KOPT-K1 (cell line): ENCODE data around the gene CAPN5.
"Not testable (repeated sequence)": the region's sequence is repeated elsewhere in the genome, so short reads cannot be mapped to it uniquely, and the experiment has no call there.

Experiments used
- H3K27ac ChIP-seq: fragments of 200-600 bp; sonication (generic); 2 replicates; pipeline ENCODE4 v1.5.1; 2016; ENCODE audit warnings: antibody characterized with exemption, mild to moderate bottlenecking, low read depth, low read length; ENCODE audit not compliant: poor library complexity, severe bottlenecking
- H3K36me3 ChIP-seq: fragments of 200-600 bp; sonication (generic); 2 replicates; pipeline ENCODE4 v1.5.1; 2017; ENCODE audit warnings: antibody characterized with exemption, mild to moderate bottlenecking, low read length, moderate library complexity; ENCODE audit not compliant: insufficient read depth
- H3K9me3 ChIP-seq: fragments of 200-600 bp; sonication (generic); 2 replicates; pipeline ENCODE4 v1.5.1; 2017; ENCODE audit warnings: antibody characterized with exemption, low read length, mild to moderate bottlenecking; ENCODE audit not compliant: insufficient read depth, poor library complexity, severe bottlenecking

CAPN5 gene

DNA sequence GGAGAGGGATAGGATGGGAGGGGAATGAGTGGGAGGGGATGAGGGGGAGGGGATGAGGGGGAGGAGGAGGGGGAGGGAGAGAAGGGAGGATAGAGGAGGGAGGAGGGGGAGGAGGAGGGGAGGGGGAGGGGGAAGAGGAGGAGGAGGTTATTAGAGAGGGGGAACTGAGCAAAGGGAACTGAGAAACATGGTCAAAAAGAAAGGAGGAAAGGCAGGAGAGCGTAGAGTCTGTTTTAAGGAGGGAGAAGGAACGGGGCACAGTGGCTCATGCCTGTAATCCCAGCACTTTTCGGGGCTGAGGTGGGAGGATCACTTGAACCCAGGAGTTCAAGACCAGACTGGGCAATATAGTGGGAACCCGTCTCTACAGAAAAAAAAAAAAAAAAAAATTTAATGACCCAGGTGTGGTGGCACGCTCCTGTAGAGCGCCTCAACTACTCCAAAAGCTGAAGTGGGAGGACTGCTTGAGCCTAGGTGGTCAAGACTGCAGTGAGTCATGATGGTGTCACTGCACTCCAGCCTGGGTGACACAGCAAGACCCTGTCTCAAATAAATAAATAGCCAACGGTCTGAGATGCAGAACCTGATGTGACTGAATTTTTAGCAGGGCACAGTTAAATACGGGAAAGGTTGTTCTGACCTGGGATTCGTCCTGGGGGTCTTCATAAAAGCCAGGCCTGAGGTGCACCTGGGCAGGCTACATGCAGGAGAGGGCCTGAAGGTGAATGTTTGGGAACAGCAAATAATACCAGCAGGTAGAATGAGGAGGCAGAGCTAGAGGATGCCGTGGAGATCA is 28.5 kb upstream of the CAPN5 start:
- no peaks in the 10 kb centered on the region for H3K36me3 ChIP-seq
- no peak overlapping the region for H3K27ac ChIP-seq
- no peaks in the 10 kb centered on the region for H3K9me3 ChIP-seq

DNA sequence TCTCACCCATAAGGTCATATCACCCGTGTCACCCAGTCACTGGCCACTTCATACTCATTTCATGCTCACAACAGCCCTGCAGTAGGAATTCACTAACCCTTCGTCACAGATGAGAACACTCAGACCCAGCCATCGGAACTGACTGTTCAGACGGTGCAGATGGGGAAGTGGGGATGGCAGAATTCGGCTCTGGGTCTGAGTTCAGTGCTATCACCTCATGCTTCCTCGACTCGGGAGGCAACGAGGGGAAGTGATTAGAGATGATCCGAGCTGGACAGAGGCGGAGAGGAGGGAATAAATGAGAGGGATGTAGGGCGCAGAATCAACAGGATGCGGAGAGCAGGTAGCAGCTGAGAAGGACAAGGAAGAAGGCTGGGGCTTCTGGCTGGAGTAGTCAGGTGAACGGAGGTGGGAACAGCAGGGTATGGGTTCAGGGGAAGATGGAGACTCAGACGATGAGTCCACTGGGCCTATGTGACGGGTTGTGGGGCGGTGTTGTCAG is 27.9 kb upstream of the CAPN5 start:
- no peak overlapping the region for H3K27ac ChIP-seq
- H3K36me3 ChIP-seq, result no peaks in the 10 kb centered on the region
- H3K9me3 ChIP-seq, result no peaks in the 10 kb centered on the region

DNA sequence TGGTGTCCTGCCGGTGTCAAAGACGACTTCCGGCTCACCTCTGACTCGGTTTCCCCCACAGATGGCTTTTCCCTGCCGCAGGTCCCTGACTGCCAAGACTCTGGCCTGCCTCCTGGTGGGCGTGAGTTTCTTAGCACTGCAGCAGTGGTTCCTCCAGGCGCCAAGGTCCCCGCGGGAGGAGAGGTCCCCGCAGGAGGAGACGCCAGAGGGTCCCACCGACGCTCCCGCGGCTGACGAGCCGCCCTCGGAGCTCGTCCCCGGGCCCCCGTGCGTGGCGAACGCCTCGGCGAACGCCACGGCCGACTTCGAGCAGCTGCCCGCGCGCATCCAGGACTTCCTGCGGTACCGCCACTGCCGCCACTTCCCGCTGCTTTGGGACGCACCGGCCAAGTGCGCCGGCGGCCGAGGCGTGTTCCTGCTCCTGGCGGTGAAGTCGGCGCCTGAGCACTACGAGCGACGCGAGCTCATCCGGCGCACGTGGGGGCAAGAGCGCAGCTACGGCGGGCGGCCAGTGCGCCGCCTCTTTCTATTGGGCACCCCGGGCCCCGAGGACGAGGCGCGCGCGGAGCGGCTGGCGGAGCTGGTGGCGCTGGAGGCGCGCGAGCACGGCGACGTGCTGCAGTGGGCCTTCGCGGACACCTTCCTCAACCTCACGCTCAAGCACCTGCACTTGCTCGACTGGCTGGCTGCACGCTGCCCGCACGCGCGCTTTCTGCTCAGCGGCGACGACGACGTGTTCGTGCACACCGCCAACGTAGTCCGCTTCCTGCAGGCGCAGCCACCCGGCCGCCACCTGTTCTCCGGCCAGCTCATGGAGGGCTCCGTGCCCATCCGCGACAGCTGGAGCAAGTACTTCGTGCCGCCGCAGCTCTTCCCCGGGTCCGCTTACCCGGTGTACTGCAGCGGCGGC is 27.0 kb upstream of the CAPN5 start:
- H3K27ac ChIP-seq, result no peak overlapping the region
- no peaks in the 10 kb centered on the region for H3K9me3 ChIP-seq
- H3K36me3 ChIP-seq, result no peaks in the 10 kb centered on the region

DNA sequence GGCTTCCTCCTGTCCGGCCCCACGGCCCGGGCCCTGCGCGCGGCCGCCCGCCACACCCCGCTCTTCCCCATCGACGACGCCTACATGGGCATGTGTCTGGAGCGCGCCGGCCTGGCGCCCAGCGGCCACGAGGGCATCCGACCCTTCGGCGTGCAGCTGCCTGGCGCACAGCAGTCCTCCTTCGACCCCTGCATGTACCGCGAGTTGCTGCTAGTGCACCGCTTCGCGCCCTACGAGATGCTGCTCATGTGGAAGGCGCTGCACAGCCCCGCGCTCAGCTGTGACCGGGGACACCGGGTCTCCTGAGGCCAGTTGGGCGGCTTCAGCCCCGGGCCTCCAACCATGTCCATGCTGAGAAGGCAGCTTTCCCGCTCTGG is 26.4 kb upstream of the CAPN5 start:
- Histone ChIP-seq H3K36me3 (no peaks in the 10 kb centered on the region), H3K9me3 (no peaks in the 10 kb centered on the region), H3K27ac (no peak overlapping the region)

DNA sequence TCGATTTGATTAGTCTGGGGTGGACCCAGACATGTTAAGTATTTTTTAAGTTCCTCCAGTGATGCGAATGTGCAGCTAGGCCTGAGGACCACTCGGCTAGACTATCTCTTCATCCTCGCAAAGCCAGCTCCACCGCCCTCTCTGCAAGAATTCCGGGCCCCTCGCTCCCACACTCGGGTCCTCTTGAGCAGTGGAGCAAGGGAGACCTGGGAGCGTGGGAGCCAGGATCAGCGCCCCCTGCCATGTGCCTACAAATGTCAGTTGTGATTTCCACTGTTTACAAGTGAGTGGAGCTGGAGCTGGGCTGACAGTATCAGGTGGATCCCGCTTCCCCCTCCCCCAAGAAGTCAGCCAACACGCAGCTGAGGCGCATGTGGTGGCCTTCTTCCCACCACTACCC is 25.9 kb upstream of the CAPN5 start:
- H3K36me3 ChIP-seq, result no peaks in the 10 kb centered on the region
- H3K27ac ChIP-seq, result no peak overlapping the region
- no peaks in the 10 kb centered on the region for H3K9me3 ChIP-seq

DNA sequence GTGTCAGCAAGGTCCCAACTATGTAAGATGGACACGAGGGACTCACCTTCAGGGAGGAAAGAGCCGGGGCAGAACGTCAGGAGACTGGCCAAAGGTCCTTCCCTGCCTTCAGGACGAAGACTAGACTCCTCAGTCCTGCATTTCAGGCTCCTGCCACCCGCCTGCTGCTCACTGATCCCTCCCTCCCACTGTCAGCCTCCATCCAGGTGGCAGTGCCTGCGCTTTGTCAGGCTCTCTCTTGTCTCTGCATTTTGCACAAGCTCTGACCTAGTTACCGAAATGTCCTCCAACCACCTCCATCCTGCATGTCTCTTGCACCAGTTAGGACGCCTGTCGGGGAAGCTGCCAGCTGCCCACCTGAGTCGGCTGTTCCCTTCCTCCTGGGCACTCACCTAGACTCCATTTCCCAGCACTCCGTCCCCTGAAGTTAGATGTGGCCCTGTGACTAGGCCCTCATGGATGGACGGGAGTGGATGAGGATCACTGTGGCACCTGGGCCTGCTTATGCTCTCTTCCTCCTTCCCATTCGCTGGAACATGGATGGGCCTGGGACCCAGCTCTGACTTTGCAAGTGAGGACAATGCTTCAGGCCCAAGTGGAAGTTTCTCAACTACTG is 24.6 kb upstream of the CAPN5 start:
- Histone ChIP-seq H3K36me3 (no peaks in the 10 kb centered on the region), H3K9me3 (no peaks in the 10 kb centered on the region), H3K27ac (no peak overlapping the region)

DNA sequence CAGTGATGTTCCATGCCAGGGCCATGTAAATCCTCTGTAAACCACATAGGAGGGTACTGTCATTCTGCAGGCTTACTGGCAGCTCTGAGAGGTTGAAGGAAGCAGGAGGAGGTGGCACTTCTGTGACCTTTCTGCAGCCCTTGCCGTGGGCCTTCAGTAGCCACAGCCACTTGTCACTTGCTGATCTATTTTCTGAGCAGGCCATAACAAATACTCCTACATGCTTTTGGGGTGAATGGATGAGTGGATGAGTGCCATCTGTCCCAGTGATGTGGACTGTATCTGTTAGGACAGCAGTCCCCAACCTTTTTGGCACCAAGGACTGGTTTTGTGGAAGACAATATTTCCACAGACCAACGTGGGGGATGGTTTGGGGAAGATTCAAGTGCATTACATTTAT is 22.4 kb upstream of the CAPN5 start:
- H3K27ac ChIP-seq, result no peak overlapping the region
- no peaks in the 10 kb centered on the region for H3K9me3 ChIP-seq
- H3K36me3 ChIP-seq, result no peaks in the 10 kb centered on the region

DNA sequence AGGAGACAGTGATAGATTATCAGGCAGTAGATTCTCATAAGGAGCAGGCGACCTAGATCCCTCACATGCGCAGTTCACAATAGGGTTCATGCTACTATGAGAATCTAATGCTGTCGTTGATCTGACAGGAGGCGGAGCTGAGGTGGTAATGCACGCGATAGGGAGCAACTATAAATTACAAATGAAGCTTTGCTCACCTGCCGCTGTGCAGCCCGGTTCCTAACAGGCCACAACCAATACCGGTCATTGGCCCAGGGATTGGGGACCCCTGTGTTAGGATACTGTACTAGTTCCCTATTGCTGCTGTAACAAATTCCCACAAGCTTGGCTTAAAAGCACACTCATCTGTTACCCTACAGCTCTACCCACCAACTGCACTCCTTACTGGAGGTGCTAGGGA is 21.9 kb upstream of the CAPN5 start:
- H3K36me3 ChIP-seq, result no peaks in the 10 kb centered on the region
- no peaks in the 10 kb centered on the region for H3K9me3 ChIP-seq
- no peak overlapping the region for H3K27ac ChIP-seq

DNA sequence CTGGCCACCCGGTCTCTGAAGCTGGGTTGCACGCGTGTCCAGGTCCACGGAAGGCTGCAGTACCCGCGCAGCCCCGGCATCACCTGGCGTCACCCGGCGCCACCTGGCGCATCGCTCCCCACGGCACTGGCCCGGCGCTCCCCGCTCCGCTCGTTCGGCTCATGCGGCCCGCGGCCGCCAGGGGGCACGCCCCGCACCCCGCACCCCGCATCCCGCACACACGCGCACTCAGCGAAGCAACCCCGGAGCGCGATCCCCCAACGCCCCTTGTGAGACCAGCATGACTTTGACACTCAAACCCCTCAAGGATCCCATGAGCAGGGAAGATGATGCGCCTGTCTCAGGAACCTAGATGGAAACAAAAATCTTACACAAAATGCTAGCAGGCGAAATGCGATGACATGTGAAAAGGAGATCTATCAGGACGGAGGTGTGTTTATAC is 20.7 kb upstream of the CAPN5 start:
- Histone ChIP-seq H3K9me3 (no peaks in the 10 kb centered on the region), H3K27ac (no peak overlapping the region), H3K36me3 (no peaks in the 10 kb centered on the region)

DNA sequence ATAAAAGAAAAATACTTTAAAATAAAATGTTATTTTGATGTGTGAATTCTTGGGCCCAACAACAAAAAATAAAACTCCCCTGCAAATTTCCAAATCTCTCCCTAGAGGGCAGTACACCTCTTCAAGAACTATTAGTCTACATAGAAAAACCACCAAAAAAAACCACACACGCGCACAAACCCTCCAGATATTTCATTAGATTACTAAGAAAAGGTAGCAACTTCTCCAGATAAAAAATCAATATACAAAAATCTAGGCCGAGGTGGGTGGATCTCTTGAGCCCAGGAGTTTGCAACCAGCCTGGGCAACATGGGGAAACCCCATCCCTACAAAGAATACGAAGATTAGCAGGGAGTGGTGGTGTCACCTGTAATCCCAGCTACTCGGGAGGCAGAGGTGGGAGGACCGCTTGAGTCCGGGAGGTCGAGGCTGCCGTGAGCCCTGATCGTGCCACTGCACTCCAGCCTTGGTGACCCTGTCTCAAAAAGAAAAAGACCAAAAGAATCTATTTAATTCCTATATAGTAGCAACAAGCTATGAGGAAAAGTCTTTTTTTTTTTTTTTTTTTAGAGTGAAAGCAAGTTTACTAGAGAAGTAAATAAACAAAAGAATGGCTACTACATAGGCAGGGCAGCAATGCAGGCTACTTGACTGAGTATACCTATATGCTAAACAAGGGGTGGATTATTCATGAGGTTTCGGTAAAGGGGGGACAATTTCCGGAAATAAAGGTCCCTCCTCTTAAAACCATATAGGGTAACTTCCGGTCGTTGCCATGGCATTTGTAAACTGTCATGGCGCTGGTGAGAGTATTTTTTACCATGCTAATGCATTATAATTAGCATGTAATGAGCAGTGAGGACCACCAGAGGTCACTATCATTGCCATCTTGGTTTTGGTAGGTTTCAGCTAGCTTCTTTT is 19.5 kb upstream of the CAPN5 start:
- Histone ChIP-seq H3K36me3 (no peaks in the 10 kb centered on the region), H3K27ac (no peak overlapping the region), H3K9me3 (no peaks in the 10 kb centered on the region)

DNA sequence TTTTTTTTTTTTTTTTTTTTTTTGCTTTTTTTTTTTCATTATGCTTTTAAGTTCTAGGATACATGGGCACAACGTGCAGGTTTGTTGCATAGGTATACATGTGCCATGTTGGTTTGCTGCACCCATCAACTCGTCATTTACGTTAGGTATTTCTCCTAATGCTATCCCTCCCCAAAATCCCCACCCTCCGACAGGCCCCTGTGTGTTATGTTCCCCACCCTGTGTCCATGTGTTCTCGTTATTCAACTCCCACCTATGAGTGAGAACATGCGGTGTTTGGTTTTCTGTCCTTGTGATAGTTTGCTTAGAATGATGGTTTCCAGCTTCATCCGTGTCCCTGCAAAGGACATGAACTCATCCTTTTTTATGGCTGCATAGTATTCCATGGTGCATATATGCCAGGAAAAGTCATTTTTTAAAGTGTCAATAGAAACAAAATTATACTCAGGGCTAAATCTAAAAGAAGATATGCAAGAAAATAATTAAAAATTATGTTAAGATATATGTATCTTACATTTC is 18.8 kb upstream of the CAPN5 start:
- H3K27ac ChIP-seq, H3K36me3 ChIP-seq, H3K9me3 ChIP-seq: not testable (repeated sequence)

DNA sequence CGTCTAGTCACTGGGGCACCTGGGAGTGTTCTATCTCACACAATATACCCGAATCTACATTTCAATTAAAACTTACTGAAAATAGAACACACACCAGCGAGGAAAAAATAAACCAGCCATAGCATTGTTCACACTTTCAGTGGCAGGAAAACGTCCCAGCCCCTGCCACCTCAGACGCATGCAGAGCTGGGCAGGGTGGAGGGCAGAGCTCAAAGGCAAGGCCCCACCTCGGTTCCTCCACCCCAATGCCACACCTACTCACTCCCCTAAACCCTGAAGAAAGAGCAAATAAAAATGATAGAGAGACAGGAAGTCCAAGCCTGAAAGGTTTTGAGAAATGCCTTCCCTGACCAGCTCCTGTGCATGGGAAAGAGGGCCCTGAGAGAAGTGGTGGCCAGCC is 17.7 kb upstream of the CAPN5 start:
- no peak overlapping the region for H3K27ac ChIP-seq
- no peaks in the 10 kb centered on the region for H3K9me3 ChIP-seq
- H3K36me3 ChIP-seq, result no peaks in the 10 kb centered on the region

DNA sequence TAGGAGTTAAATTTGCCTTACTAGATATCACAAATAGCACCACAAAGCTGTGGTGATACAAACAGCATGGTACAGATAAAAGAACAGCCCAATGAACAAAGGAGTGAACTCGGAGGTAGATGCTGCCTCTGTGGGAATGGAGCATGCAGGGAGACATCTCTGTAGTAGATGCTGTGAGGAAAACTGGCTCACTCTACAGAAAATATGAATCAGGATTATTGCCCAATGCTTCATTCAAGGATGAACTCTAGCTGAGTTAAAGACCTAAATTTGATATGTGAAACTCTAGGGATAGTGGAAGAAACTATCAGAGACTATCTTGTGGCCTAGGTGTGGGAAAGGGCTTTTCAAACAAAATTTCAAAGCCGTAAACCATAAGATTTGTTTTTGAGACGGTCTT is 15.3 kb upstream of the CAPN5 start:
- Histone ChIP-seq H3K27ac (no peak overlapping the region), H3K9me3 (peaks cover 11% of the 10 kb centered on the region), H3K36me3 (no peaks in the 10 kb centered on the region)

DNA sequence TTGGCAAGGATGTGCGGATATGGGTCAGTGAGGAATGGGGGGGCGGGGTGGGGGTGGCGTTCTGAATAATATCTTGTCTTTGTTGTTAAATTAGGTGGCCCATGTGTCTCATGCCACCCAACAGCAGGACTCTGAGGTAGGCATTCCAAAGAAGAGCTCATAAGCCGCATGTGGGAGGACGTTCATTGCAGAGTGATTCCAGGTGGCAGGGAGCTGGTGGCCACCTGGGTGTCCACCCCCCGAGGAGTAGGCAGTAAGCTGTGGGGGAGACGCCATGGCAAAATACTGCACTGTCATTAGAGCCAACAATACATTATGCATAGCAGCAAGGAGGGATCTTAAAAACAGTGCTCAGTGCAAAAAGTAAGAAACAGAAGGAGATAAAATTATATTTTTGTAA is 14.3 kb upstream of the CAPN5 start:
- H3K27ac ChIP-seq, result no peak overlapping the region
- H3K9me3 ChIP-seq, result peaks cover 21% of the 10 kb centered on the region
- no peaks in the 10 kb centered on the region for H3K36me3 ChIP-seq
